Measurements from ENCODE around the gene G6PC2. TPM values are rescaled to one million over a fixed set of nuclear protein-coding genes. Genes with fewer than 3 reads are reported as not detected.

The G6PC2 gene
- polyA plus RNA-seq, 1 donor from 2014 or later, result not detected

Other genes starting within 250 kb of the G6PC2 start
- 1.2 TPM for gene NOSTRIN, start 98.7 kb upstream of the G6PC2 start, polyA plus RNA-seq (ENCODE audit: insufficient read depth, low read depth, low replicate concordance)
- gene SPC25, start 10.9 kb upstream of the G6PC2 start, polyA plus RNA-seq (ENCODE audit: insufficient read depth, low read depth, low replicate concordance), result 22.3 TPM
- gene ABCB11, start 130.0 kb downstream of the G6PC2 start, polyA plus RNA-seq (ENCODE audit: insufficient read depth, low read depth, low replicate concordance), result not detected
- gene DHRS9, start 168.3 kb downstream of the G6PC2 start, polyA plus RNA-seq (ENCODE audit: insufficient read depth, low read depth, low replicate concordance), result 0.44 TPM